ENCODE measurements around the gene UCK1.

DNA sequence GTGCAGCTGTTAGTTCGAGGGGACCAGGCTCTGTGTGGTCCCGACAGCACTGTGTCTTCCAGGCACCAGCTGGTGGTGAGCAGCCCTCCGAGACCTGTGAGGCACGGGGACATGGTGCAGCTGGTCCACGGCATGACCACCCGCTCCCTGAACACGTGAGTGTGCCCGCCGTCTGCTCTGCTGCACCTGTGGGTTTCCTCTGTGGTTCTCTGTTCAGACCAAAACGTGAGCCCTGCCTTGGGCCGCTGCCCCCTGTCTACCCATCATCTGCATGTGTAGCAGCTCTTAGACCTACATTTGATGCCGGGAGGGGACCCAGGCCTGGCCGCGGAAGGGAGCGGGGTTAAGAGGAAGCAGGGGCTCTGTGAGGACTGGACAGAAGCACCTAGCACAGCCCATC is 17.9 kb downstream of the UCK1 start:
- TF ChIP-seq CBX8 (IDR thresholded peaks at IDR 0.05; ENCODE audit: borderline replicate concordance, low read depth, low read length) (no peak), POLR2A (IDR thresholded peaks at IDR 0.05; ENCODE audit: control extremely low read depth in 1 of 2, low read depth in 2 of 2, low read length in 2 of 2) (no peak), SRF (IDR thresholded peaks at IDR 0.05; ENCODE audit: low read depth, low read length) (no peak)
- TF ChIP-seq, protein P1, sequence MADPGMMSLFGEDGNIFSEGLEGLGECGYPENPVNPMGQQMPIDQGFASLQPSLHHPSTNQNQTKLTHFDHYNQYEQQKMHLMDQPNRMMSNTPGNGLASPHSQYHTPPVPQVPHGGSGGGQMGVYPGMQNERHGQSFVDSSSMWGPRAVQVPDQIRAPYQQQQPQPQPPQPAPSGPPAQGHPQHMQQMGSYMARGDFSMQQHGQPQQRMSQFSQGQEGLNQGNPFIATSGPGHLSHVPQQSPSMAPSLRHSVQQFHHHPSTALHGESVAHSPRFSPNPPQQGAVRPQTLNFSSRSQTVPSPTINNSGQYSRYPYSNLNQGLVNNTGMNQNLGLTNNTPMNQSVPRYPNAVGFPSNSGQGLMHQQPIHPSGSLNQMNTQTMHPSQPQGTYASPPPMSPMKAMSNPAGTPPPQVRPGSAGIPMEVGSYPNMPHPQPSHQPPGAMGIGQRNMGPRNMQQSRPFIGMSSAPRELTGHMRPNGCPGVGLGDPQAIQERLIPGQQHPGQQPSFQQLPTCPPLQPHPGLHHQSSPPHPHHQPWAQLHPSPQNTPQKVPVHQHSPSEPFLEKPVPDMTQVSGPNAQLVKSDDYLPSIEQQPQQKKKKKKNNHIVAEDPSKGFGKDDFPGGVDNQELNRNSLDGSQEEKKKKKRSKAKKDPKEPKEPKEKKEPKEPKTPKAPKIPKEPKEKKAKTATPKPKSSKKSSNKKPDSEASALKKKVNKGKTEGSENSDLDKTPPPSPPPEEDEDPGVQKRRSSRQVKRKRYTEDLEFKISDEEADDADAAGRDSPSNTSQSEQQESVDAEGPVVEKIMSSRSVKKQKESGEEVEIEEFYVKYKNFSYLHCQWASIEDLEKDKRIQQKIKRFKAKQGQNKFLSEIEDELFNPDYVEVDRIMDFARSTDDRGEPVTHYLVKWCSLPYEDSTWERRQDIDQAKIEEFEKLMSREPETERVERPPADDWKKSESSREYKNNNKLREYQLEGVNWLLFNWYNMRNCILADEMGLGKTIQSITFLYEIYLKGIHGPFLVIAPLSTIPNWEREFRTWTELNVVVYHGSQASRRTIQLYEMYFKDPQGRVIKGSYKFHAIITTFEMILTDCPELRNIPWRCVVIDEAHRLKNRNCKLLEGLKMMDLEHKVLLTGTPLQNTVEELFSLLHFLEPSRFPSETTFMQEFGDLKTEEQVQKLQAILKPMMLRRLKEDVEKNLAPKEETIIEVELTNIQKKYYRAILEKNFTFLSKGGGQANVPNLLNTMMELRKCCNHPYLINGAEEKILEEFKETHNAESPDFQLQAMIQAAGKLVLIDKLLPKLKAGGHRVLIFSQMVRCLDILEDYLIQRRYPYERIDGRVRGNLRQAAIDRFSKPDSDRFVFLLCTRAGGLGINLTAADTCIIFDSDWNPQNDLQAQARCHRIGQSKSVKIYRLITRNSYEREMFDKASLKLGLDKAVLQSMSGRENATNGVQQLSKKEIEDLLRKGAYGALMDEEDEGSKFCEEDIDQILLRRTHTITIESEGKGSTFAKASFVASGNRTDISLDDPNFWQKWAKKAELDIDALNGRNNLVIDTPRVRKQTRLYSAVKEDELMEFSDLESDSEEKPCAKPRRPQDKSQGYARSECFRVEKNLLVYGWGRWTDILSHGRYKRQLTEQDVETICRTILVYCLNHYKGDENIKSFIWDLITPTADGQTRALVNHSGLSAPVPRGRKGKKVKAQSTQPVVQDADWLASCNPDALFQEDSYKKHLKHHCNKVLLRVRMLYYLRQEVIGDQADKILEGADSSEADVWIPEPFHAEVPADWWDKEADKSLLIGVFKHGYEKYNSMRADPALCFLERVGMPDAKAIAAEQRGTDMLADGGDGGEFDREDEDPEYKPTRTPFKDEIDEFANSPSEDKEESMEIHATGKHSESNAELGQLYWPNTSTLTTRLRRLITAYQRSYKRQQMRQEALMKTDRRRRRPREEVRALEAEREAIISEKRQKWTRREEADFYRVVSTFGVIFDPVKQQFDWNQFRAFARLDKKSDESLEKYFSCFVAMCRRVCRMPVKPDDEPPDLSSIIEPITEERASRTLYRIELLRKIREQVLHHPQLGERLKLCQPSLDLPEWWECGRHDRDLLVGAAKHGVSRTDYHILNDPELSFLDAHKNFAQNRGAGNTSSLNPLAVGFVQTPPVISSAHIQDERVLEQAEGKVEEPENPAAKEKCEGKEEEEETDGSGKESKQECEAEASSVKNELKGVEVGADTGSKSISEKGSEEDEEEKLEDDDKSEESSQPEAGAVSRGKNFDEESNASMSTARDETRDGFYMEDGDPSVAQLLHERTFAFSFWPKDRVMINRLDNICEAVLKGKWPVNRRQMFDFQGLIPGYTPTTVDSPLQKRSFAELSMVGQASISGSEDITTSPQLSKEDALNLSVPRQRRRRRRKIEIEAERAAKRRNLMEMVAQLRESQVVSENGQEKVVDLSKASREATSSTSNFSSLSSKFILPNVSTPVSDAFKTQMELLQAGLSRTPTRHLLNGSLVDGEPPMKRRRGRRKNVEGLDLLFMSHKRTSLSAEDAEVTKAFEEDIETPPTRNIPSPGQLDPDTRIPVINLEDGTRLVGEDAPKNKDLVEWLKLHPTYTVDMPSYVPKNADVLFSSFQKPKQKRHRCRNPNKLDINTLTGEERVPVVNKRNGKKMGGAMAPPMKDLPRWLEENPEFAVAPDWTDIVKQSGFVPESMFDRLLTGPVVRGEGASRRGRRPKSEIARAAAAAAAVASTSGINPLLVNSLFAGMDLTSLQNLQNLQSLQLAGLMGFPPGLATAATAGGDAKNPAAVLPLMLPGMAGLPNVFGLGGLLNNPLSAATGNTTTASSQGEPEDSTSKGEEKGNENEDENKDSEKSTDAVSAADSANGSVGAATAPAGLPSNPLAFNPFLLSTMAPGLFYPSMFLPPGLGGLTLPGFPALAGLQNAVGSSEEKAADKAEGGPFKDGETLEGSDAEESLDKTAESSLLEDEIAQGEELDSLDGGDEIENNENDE (IDR thresholded peaks at IDR 0.05; ENCODE audit: insufficient replicate concordance, low read length) = no peak

Measured in H1 (cell line).